Esophagus muscularis mucosa (tissue), 4 donors: ENCODE results near the gene CXCR1. TPM values are rescaled to one million over a fixed set of nuclear protein-coding genes. Genes with fewer than 3 reads are reported as not detected.
A peak's percentile ranks its signal among the peaks of the same experiment; 100 is the strongest.

Experiments
- DNase-seq: peaks from one replicate; pipeline ENCODE4 v3.0.0-alpha.2; 2017; ENCODE audit errors: extremely low spot score
- H3K27ac ChIP-seq, 4 donors: fragments of 200-600 bp; sonication (generic); replicated peaks in 1 of 4; 1 replicate in 3 of 4; 2 replicates in 1 of 4; pipeline ENCODE4 v1.5.1; 2016 to 2019; ENCODE audit warnings: mild to moderate bottlenecking in 1 of 4
- H3K27me3 ChIP-seq, 4 donors: fragments of 200-600 bp; sonication (generic); one replicate each; pipeline versions ENCODE4 v1.5.1 to v1.6.0; 2016 to 2019
- H3K36me3 ChIP-seq, 4 donors: fragments of 200-600 bp; sonication (generic); one replicate each; pipeline ENCODE4 v1.5.1; 2016 to 2019
- H3K4me1 ChIP-seq, 4 donors: fragments of 200-600 bp; sonication (generic); one replicate each; pipeline ENCODE4 v1.5.1; 2016 to 2019
- H3K4me3 ChIP-seq, 4 donors: fragments of 200-600 bp; sonication (generic); 1 replicate in 2 of 4; 2 replicates in 2 of 4; pipeline ENCODE4 v1.5.1; 2016 to 2019; ENCODE audit warnings: mild to moderate bottlenecking in 4 of 4, moderate library complexity in 1 of 4
- H3K9me3 ChIP-seq, 4 donors: fragments of 200-600 bp; sonication (generic); 1 replicate in 3 of 4; 2 replicates in 1 of 4; pipeline ENCODE4 v1.5.1; 2016 to 2019
- EP300 ChIP-seq: sonication (generic); formaldehyde crosslinking; IDR thresholded peaks from one replicate; pipeline ENCODE4 v1.6.1; 2017; ENCODE audit warnings: antibody characterized with exemption
- POLR2A ChIP-seq: fragments of 450-650 bp; IDR thresholded peaks from one replicate; pipeline ENCODE4 v1.6.1; 2017; ENCODE audit warnings: antibody characterized with exemption, moderate library complexity, mild to moderate bottlenecking, low read depth
- POLR2AphosphoS5 ChIP-seq, 2 donors: sonication (generic); formaldehyde crosslinking; IDR thresholded peaks; one replicate each; pipeline ENCODE4 v1.6.1; 2017; ENCODE audit warnings: antibody characterized with exemption in 2 of 2
- WGBS: methylation state at CpG from one replicate; pipeline ENCODE4 v1.1.5; 2018; 5-methylcytosine and 5-hydroxymethylcytosine counted together
- intact Hi-C: fragments of 100-400 bp; cut with DNase I; formaldehyde crosslinking; loops from one replicate; pipeline ENCODE4 v1.15.1; 2023
- total RNA-seq, 4 donors: library from RNA; depleted of rRNA; stranded (reverse); fragments of >200 nt; gene quantifications; one replicate each; pipeline versions ENCODE4 v1.1.0 to v1.2.1, GENCODE V29; 2016
- TF ChIP-seq, protein P1 (sequence below), 3 experiments: fragments of 200-600 bp in 2 of 3; fragments of 450-650 bp in 1 of 3; sonication (generic) in 2 of 3; IDR thresholded peaks; one replicate each; pipeline ENCODE4 v1.5.1; 2017 to 2019; ENCODE audit warnings: antibody characterized with exemption in 3 of 3, mild to moderate bottlenecking in 2 of 3, moderate library complexity in 1 of 3

CXCR1 gene
- total RNA-seq, 4 donors from 2014 or later = 0.13 to 4.0 TPM; not detected in 2

DNA sequence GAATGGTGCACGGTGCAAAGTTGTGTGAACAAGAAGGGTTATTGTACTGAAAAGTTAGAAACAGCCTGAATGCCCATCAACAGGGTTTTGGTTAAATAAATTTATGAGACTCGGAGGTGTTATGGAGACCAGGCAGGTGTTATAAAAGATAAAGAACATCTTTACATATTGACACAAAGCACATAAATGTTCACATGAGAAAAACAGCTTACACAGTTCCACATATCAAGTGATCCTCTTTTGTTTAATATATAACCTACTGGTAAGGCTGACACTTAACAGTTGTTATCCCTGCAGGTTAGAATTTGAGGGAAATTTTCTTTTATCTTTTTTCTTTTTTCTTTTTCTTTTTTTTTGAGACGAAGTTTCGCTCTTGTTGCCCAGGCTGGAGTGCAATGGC lies 30.2 kb upstream of the CXCR1 start:
- WGBS = 76% methylated on average over 4 of the region's 4 CpGs
- Histone ChIP-seq H3K36me3 (no peaks in the 10 kb centered on the region), H3K27me3 (no peaks in the 10 kb centered on the region), H3K4me1 (no peaks in the 10 kb centered on the region), H3K9me3 (no peaks in the 10 kb centered on the region), H3K27ac (no peak overlapping the region), H3K4me3 (no peak overlapping the region)
- DNase-seq = no peak
- intact Hi-C loops = no loop called here
- no peak for TF ChIP-seq POLR2A
- no peak for TF ChIP-seq POLR2AphosphoS5 (IDR thresholded peaks at IDR 0.05)
- no peak for TF ChIP-seq EP300
- TF ChIP-seq, protein P1, sequence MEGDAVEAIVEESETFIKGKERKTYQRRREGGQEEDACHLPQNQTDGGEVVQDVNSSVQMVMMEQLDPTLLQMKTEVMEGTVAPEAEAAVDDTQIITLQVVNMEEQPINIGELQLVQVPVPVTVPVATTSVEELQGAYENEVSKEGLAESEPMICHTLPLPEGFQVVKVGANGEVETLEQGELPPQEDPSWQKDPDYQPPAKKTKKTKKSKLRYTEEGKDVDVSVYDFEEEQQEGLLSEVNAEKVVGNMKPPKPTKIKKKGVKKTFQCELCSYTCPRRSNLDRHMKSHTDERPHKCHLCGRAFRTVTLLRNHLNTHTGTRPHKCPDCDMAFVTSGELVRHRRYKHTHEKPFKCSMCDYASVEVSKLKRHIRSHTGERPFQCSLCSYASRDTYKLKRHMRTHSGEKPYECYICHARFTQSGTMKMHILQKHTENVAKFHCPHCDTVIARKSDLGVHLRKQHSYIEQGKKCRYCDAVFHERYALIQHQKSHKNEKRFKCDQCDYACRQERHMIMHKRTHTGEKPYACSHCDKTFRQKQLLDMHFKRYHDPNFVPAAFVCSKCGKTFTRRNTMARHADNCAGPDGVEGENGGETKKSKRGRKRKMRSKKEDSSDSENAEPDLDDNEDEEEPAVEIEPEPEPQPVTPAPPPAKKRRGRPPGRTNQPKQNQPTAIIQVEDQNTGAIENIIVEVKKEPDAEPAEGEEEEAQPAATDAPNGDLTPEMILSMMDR (IDR thresholded peaks at IDR 0.05) = no peak

DNA sequence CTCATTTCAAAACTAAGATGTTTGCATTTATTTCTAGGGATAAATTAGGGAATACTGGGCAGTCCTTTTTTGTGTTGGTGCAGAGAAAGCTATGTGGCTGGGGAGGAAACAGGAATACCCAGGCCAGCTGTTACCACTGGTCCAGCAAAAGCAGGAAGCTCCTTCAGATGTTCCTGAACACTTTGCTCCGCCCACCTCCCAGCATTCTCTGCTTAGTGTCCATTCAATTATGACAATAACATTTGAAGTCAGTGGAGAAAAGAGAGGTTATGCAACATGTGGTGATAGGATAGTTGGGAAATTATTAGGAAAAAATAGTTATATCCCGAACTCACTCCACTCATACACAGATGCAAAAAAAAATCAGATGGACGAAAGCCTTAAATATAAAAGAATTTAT lies 28.1 kb upstream of the CXCR1 start:
- H3K9me3 ChIP-seq = no peaks in the 10 kb centered on the region

DNA sequence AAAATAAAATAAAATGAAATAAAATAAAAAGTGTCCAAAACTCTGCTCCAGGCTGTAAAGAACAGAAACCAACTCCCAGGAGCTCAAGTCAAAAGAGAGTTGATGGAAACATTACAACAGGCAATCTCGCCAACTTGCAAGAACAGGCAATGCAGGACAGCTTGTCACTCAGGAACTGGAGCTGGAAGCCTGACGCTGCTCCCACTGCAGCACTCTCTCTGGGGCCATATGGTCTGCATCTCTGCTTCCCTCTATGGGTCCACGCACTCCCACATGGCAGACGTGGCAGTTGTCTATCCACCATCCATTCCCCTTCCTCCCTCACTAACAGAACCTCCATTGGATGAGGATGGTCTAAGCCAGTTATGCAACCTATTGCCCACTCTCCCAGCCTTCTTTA lies 26.9 kb upstream of the CXCR1 start:
- Histone ChIP-seq H3K4me1 (no peaks in the 10 kb centered on the region), H3K36me3 (no peaks in the 10 kb centered on the region), H3K27ac (no peak overlapping the region), H3K27me3 (no peaks in the 10 kb centered on the region), H3K4me3 (no peak overlapping the region), H3K9me3 (no peaks in the 10 kb centered on the region)
- TF ChIP-seq, protein P1 (IDR thresholded peaks at IDR 0.05) = no peak
- TF ChIP-seq POLR2AphosphoS5 (IDR thresholded peaks at IDR 0.05) (no peak), EP300 (no peak), POLR2A (no peak)
- WGBS = 82% methylated on average over 4 of the region's 4 CpGs
- intact Hi-C loops = no loop called here
- DNase-seq = no peak

More for the DNA sequence above, 28.1 kb upstream of the CXCR1 start:
- intact Hi-C loops = no loop called here
- WGBS = 86% methylated on average over 3 of the region's 3 CpGs
- Histone ChIP-seq H3K27ac (no peak overlapping the region), H3K4me1 (no peaks in the 10 kb centered on the region), H3K4me3 (no peak overlapping the region), H3K36me3 (no peaks in the 10 kb centered on the region), H3K27me3 (no peaks in the 10 kb centered on the region)
- TF ChIP-seq EP300 = no peak
- no peak for TF ChIP-seq POLR2AphosphoS5 (IDR thresholded peaks at IDR 0.05)
- no peak for TF ChIP-seq POLR2A
- TF ChIP-seq, protein P1 (IDR thresholded peaks at IDR 0.05) = no peak
- no peak for DNase-seq

GRCh38 chr2:218192902-218193430 lies 26.2 kb upstream of the CXCR1 start:
- intact Hi-C loops = no loop called here
- Histone ChIP-seq H3K36me3 (no peaks in the 10 kb centered on the region), H3K4me3 (no peak overlapping the region), H3K27ac (no peak overlapping the region), H3K9me3 (no peaks in the 10 kb centered on the region), H3K27me3 (no peaks in the 10 kb centered on the region), H3K4me1 (peaks cover 0 to 5% (median 4%) of the 10 kb centered on the region in 4 donors)
- TF ChIP-seq, protein P1 (IDR thresholded peaks at IDR 0.05) = no peak
- no peak for TF ChIP-seq EP300
- TF ChIP-seq POLR2AphosphoS5 (IDR thresholded peaks at IDR 0.05) = no peak
- no peak for TF ChIP-seq POLR2A
- DNase-seq = no peak
- 56% methylated on average over 3 of the region's 3 CpGs for WGBS

DNA sequence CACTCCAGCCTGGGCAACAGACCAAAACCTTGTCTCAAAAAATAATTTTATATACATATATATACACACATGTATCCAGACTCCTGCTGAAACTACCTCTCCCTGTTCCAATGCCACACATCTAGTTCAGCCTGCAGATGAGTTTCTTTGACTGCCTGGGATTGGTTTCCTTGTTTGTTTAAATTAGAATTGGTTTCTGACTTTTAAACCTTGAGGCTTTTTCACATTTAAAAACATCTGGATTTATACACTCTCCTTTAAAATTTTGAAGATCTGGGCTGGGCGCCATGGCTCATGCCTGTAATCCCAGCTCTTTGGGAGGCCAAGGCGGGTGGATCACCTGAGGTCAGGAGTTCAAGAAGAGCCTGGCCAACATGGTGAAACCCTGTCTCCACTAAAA lies 21.8 kb upstream of the CXCR1 start:
- Histone ChIP-seq H3K36me3 (no peaks in the 10 kb centered on the region), H3K4me1 (peaks cover 7 to 24% (median 22%) of the 10 kb centered on the region in 4 donors), H3K9me3 (no peaks in the 10 kb centered on the region), H3K27me3 (no peaks in the 10 kb centered on the region), H3K27ac (peak overlapping the region in 2 of 4 donors; percentile 7 to 55), H3K4me3 (no peak overlapping the region)
- no peak for DNase-seq
- WGBS = 85% methylated on average over 2 of the region's 2 CpGs
- intact Hi-C loops = loop anchor here (5.0 to 10.0 kb wide), 2 partner anchors 69 to 286 kb away; no protein-coding TSS in a partner anchor
- no peak for TF ChIP-seq EP300
- TF ChIP-seq POLR2A = no peak
- TF ChIP-seq POLR2AphosphoS5 (IDR thresholded peaks at IDR 0.05) = no peak
- TF ChIP-seq, protein P1 (IDR thresholded peaks at IDR 0.05) = no peak
